GM20000 (cell line): ENCODE results near the gene MSH6.

ENCODE experiments used
- DNase-seq: peaks from one replicate; pipeline ENCODE4 v3.0.0; 2012; ENCODE audit warnings: low spot score
- CTCF ChIP-seq: IDR thresholded peaks from 2 replicates; pipeline ENCODE4 v1.5.1; 2012; ENCODE audit warnings: mild to moderate bottlenecking, control low read depth; ENCODE audit errors: extremely low read depth, missing control alignments

Gene MSH6, protein sequence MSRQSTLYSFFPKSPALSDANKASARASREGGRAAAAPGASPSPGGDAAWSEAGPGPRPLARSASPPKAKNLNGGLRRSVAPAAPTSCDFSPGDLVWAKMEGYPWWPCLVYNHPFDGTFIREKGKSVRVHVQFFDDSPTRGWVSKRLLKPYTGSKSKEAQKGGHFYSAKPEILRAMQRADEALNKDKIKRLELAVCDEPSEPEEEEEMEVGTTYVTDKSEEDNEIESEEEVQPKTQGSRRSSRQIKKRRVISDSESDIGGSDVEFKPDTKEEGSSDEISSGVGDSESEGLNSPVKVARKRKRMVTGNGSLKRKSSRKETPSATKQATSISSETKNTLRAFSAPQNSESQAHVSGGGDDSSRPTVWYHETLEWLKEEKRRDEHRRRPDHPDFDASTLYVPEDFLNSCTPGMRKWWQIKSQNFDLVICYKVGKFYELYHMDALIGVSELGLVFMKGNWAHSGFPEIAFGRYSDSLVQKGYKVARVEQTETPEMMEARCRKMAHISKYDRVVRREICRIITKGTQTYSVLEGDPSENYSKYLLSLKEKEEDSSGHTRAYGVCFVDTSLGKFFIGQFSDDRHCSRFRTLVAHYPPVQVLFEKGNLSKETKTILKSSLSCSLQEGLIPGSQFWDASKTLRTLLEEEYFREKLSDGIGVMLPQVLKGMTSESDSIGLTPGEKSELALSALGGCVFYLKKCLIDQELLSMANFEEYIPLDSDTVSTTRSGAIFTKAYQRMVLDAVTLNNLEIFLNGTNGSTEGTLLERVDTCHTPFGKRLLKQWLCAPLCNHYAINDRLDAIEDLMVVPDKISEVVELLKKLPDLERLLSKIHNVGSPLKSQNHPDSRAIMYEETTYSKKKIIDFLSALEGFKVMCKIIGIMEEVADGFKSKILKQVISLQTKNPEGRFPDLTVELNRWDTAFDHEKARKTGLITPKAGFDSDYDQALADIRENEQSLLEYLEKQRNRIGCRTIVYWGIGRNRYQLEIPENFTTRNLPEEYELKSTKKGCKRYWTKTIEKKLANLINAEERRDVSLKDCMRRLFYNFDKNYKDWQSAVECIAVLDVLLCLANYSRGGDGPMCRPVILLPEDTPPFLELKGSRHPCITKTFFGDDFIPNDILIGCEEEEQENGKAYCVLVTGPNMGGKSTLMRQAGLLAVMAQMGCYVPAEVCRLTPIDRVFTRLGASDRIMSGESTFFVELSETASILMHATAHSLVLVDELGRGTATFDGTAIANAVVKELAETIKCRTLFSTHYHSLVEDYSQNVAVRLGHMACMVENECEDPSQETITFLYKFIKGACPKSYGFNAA (N-terminal part only)

GRCh38 chr2:47782671-47783485, at the start of gene MSH6:
MSH6 (plus strand) TSS chr2:47783145; CDS start chr2:47783234, 89 bp downstream.
- DNase-seq, result peak; percentile 99
- TF ChIP-seq CTCF, result no peak

GRCh38 chr2:47735136-47735869, 47.6 kb upstream of the MSH6 start:
- DNase-seq, result no peak
- TF ChIP-seq CTCF, result no peak

GRCh38 chr2:47735912-47736311, 47.0 kb upstream of the MSH6 start:
- no peak for DNase-seq

GRCh38 chr2:47737191-47737975, 45.6 kb upstream of the MSH6 start:
- no peak for DNase-seq
- no peak for TF ChIP-seq CTCF

More at GRCh38 chr2:47735912-47736311, 47.0 kb upstream of the MSH6 start:
- TF ChIP-seq CTCF, result no peak

DNA sequence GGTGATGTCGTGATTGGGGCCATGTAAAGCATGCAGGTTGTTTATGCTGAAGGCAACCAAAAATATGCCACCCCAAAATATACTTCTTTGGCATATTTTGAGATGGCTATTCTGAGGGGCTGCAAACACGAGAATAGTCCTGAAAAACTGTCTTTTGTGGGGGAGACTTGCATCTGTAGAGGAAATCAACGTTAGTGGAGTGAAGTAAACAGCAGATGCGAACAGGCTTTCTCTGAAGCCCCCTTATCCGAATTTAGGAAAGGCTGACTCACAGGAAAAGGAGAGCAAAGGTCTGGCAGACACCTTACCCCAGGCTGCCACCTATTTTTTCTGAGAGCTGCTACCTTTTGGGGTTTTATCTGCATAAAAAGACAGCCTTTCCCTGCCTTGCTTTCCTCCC, 44.6 kb upstream of the MSH6 start:
- no peak for TF ChIP-seq CTCF
- DNase-seq, result no peak
